Liver (tissue), 9 donors: Measurements from ENCODE around the gene CELF4. TPM values are rescaled to one million over a fixed set of nuclear protein-coding genes. Genes with fewer than 3 reads are reported as not detected.

Source experiments
- DNase-seq: peaks from one replicate; pipeline ENCODE4 v3.0.0-alpha.2; 2017; ENCODE audit warnings: low spot score
- H3K27ac ChIP-seq, 2 donors: one replicate each; pipeline ENCODE4 v1.7.0; 2013; ENCODE audit warnings: inconsistent platforms in 2 of 2, low read length in 2 of 2, control low read depth in 1 of 2, low read depth in 1 of 2, mild to moderate bottlenecking in 1 of 2
- H3K27me3 ChIP-seq, 4 donors: one replicate each; pipeline versions ENCODE4 v1.6.1 to v1.7.0; 2013; ENCODE audit warnings: low read length in 3 of 4, inconsistent platforms in 1 of 4, mild to moderate bottlenecking in 1 of 4, moderate library complexity in 1 of 4; ENCODE audit not compliant: control insufficient read depth in 4 of 4, insufficient read depth in 4 of 4
- H3K36me3 ChIP-seq, 4 donors: one replicate each; pipeline versions ENCODE4 v1.6.1 to v1.7.0; 2013; ENCODE audit warnings: low read length in 3 of 4, mild to moderate bottlenecking in 3 of 4, low read depth in 1 of 4, moderate library complexity in 1 of 4; ENCODE audit not compliant: control insufficient read depth in 4 of 4, insufficient read depth in 3 of 4
- H3K4me1 ChIP-seq, 4 donors: one replicate each; pipeline versions ENCODE4 v1.6.1 to v1.7.0; 2013; ENCODE audit warnings: low read length in 3 of 4, mild to moderate bottlenecking in 3 of 4, moderate library complexity in 1 of 4; ENCODE audit not compliant: control insufficient read depth in 4 of 4, insufficient read depth in 4 of 4
- H3K4me3 ChIP-seq, 3 donors: one replicate each; pipeline versions ENCODE4 v1.6.1 to v1.7.0; 2013; ENCODE audit warnings: low read length in 3 of 3, control low read depth in 1 of 3, low read depth in 1 of 3, mild to moderate bottlenecking in 1 of 3
- H3K9ac ChIP-seq, 2 donors: one replicate each; pipeline ENCODE4 v1.7.0; 2013; ENCODE audit warnings: low read length in 2 of 2, mild to moderate bottlenecking in 2 of 2, moderate library complexity in 2 of 2, control low read depth in 1 of 2, low read depth in 1 of 2
- H3K9me3 ChIP-seq, 4 donors: one replicate each; pipeline versions ENCODE4 v1.6.1 to v1.7.0; 2013; ENCODE audit warnings: low read length in 3 of 4; ENCODE audit not compliant: control insufficient read depth in 4 of 4
- ATF3 ChIP-seq: IDR thresholded peaks from 2 replicates; pipeline ENCODE4 v1.6.1; 2016; ENCODE audit warnings: antibody characterized with exemption
- EGR1 ChIP-seq, 2 donors: IDR thresholded peaks; 2 replicates each; pipeline ENCODE4 v1.6.1; 2016 to 2018; ENCODE audit warnings: antibody characterized with exemption in 2 of 2, low read depth in 2 of 2
- FOXA1 ChIP-seq: IDR thresholded peaks from 2 replicates; pipeline ENCODE4 v1.6.1; 2016; ENCODE audit warnings: antibody characterized with exemption
- FOXA2 ChIP-seq: IDR thresholded peaks from 2 replicates; pipeline ENCODE4 v1.6.1; 2016; ENCODE audit warnings: antibody characterized with exemption
- GABPA ChIP-seq, 2 donors: IDR thresholded peaks in 1 of 2; conservative IDR thresholded peaks in 1 of 2; 2 replicates each; pipeline ENCODE4 v1.6.1; 2016; ENCODE audit warnings: antibody characterized with exemption in 2 of 2, mild to moderate bottlenecking in 1 of 2, moderate library complexity in 1 of 2
- HNF4A ChIP-seq, 2 donors: conservative IDR thresholded peaks; 2 replicates each; pipeline ENCODE4 v1.6.1; 2016; ENCODE audit warnings: antibody characterized with exemption in 2 of 2, mild to moderate bottlenecking in 2 of 2
- HNF4G ChIP-seq: IDR thresholded peaks from 2 replicates; pipeline ENCODE4 v1.6.1; 2016; ENCODE audit warnings: antibody characterized with exemption
- JUND ChIP-seq, 2 donors: IDR thresholded peaks; 2 replicates each; pipeline ENCODE4 v1.6.1; 2016; ENCODE audit warnings: antibody characterized with exemption in 2 of 2
- MAX ChIP-seq: IDR thresholded peaks from 2 replicates; pipeline ENCODE4 v1.6.1; 2016; ENCODE audit warnings: antibody characterized with exemption
- NR2F2 ChIP-seq: IDR thresholded peaks from 2 replicates; pipeline ENCODE4 v1.6.1; 2016; ENCODE audit warnings: antibody characterized with exemption
- RAD21 ChIP-seq, 2 donors: IDR thresholded peaks; 2 replicates each; pipeline ENCODE4 v1.6.1; 2016; ENCODE audit warnings: antibody characterized with exemption in 2 of 2, mild to moderate bottlenecking in 2 of 2
- REST ChIP-seq: IDR thresholded peaks from 2 replicates; pipeline ENCODE4 v1.6.1; 2016; ENCODE audit warnings: antibody characterized with exemption, mild to moderate bottlenecking
- RXRA ChIP-seq, 2 donors: IDR thresholded peaks; 2 replicates each; pipeline ENCODE4 v1.6.1; 2017 to 2018; ENCODE audit warnings: antibody characterized with exemption in 2 of 2, mild to moderate bottlenecking in 1 of 2
- SP1 ChIP-seq: IDR thresholded peaks from 2 replicates; pipeline ENCODE4 v1.6.1; 2018; ENCODE audit warnings: antibody characterized with exemption, mild to moderate bottlenecking
- TAF1 ChIP-seq: conservative IDR thresholded peaks from 2 replicates; pipeline ENCODE4 v1.6.1; 2016; ENCODE audit warnings: antibody characterized with exemption, mild to moderate bottlenecking
- YY1 ChIP-seq: IDR thresholded peaks from 2 replicates; pipeline ENCODE4 v1.6.1; 2016; ENCODE audit warnings: antibody characterized with exemption, mild to moderate bottlenecking
- ZBTB33 ChIP-seq: IDR thresholded peaks from 2 replicates; pipeline ENCODE4 v1.6.1; 2016; ENCODE audit warnings: antibody characterized with exemption
- WGBS: extraction: QIAGEN DNeasy Blood & Tissue Kit; methylation state at CpG from one replicate; pipeline ENCODE4 v1.1.7; 2013; 5-methylcytosine and 5-hydroxymethylcytosine counted together
- polyA plus RNA-seq, 2 donors: library from polyadenylated mRNA; stranded (reverse) in 1 of 2; unstranded in 1 of 2; fragments of 200-250 nt in 1 of 2; fragments of >200 nt in 1 of 2; fragmentation: Nextera tagmentation in 1 of 2; extraction: Ambion mirVana in 1 of 2; gene quantifications; one replicate each; pipeline versions ENCODE4 v1.2.1 to v1.2.3, GENCODE V29; 2013 to 2015
- total RNA-seq, 2 donors: library from RNA; depleted of rRNA; stranded (reverse); fragments of >200 nt; gene quantifications; one replicate each; pipeline ENCODE4 v1.2.3, GENCODE V29; 2014
- TF ChIP-seq, protein P1 (sequence below): fragments of 150-350 bp; IDR thresholded peaks from 2 replicates; pipeline ENCODE4 v1.5.1; 2017; ENCODE audit warnings: improper control_type of control experiment, low read depth, low read length; ENCODE audit not compliant: missing input control
- donor health status: healthy.
- donor health status: healthy.
- donor health status: healthy.
- donor health status: healthy.
- donor health status: healthy.

The CELF4 gene
- total and polyA plus RNA-seq, 4 donors: 0.08 to 0.28 (median 0.21) TPM; not detected in 1

DNA sequence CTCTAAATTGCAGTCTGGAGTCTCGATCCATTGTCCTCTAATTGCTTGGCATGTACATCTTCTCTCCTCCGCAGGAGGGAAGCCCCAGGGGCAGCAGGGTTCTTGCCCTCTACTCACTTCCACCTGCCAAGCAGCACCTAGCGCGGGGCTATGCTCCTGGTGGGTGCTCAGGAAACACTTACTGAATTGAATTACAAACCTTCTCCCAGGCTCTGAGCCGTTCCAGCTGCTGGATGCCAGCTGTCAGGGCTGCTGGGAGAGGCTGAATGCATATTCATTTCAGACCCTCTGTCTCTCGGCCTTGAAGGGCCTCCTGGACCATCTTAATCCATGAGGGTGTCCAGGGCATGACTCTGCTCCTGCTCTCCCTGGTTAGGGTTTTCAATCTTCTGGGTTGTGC is 94.0 kb downstream of the CELF4 start:
- H3K9ac ChIP-seq: no peak overlapping the region
- no peak for DNase-seq
- H3K27me3 ChIP-seq: peaks cover 0 to 2% (median 0%) of the 10 kb centered on the region in 4 donors
- H3K36me3 ChIP-seq: no peaks in the 10 kb centered on the region
- 71% methylated on average over 6 of the region's 6 CpGs for WGBS
- no peak for TF ChIP-seq NR2F2
- no peak for TF ChIP-seq HNF4G
- no peak for TF ChIP-seq RAD21 (IDR thresholded peaks at IDR 0.05)
- no peak overlapping the region for H3K4me3 ChIP-seq
- H3K9me3 ChIP-seq: no peaks in the 10 kb centered on the region
- H3K27ac ChIP-seq: no peak overlapping the region
- no peaks in the 10 kb centered on the region for H3K4me1 ChIP-seq

DNA sequence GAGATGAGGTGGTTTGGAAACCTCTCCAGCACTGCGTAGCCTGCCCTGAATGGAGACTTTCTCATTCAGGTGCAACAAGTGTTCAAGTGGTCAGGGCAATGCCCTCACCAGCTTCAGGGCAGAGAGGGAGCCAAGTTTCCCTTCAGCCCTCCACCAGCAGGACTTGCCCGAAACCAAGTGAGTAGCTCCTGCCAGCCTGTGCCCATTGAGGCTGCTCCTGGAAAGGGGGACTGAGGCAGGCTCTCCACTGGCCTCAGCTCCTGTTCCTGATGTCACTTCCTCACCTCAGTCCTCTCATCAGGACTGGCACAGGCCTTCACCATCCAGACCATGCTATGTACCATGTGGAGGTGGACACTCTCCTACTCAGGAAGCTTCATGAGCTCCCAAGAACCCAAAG is 94.6 kb downstream of the CELF4 start:
- H3K36me3 ChIP-seq: no peaks in the 10 kb centered on the region
- 90% methylated on average over 2 of the region's 2 CpGs for WGBS
- no peak overlapping the region for H3K9ac ChIP-seq

More for the DNA sequence above, 94.6 kb downstream of the CELF4 start:
- Histone ChIP-seq H3K27ac (no peak overlapping the region), H3K27me3 (no peaks in the 10 kb centered on the region), H3K4me3 (no peak overlapping the region), H3K4me1 (no peaks in the 10 kb centered on the region), H3K9me3 (no peaks in the 10 kb centered on the region)
- no peak for DNase-seq
- TF ChIP-seq FOXA2 (no peak), JUND (IDR thresholded peaks at IDR 0.05) (no peak), HNF4G (no peak), REST (no peak), HNF4A (conservative IDR thresholded peaks at IDR 0.05) (no peak), MAX (no peak), FOXA1 (no peak), YY1 (no peak), GABPA (IDR thresholded peaks at IDR 0.05 in 1 of 2, conservative IDR thresholded peaks at IDR 0.05 in 1 of 2) (no peak), RXRA (IDR thresholded peaks at IDR 0.05) (no peak), ZBTB33 (no peak), RAD21 (IDR thresholded peaks at IDR 0.05) (no peak), NR2F2 (no peak), EGR1 (IDR thresholded peaks at IDR 0.05; ENCODE audit: low read depth in 2 of 2) (no peak), ATF3 (no peak), TAF1 (no peak), SP1 (no peak)
- TF ChIP-seq, protein P1, sequence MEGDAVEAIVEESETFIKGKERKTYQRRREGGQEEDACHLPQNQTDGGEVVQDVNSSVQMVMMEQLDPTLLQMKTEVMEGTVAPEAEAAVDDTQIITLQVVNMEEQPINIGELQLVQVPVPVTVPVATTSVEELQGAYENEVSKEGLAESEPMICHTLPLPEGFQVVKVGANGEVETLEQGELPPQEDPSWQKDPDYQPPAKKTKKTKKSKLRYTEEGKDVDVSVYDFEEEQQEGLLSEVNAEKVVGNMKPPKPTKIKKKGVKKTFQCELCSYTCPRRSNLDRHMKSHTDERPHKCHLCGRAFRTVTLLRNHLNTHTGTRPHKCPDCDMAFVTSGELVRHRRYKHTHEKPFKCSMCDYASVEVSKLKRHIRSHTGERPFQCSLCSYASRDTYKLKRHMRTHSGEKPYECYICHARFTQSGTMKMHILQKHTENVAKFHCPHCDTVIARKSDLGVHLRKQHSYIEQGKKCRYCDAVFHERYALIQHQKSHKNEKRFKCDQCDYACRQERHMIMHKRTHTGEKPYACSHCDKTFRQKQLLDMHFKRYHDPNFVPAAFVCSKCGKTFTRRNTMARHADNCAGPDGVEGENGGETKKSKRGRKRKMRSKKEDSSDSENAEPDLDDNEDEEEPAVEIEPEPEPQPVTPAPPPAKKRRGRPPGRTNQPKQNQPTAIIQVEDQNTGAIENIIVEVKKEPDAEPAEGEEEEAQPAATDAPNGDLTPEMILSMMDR: no peak
